Endodermal cell (in vitro differentiated cells): ENCODE data around the gene MTMR12. TPM values are rescaled to one million over a fixed set of nuclear protein-coding genes. Genes with fewer than 3 reads are reported as not detected.

Experiments
- DNase-seq: peaks from one replicate; pipeline ENCODE4 v3.0.0-alpha.2; 2017
- H3K27ac ChIP-seq: 2 replicates; pipeline ENCODE4 v1.5.1; 2013; ENCODE audit warnings: mild to moderate bottlenecking, low read depth, low read length, moderate library complexity
- H3K27me3 ChIP-seq: 2 replicates; pipeline ENCODE4 v1.6.1; 2013; ENCODE audit warnings: mild to moderate bottlenecking, low read length, moderate library complexity; ENCODE audit not compliant: insufficient read depth, control insufficient read depth, poor library complexity, severe bottlenecking
- H3K36me3 ChIP-seq: 2 replicates; pipeline ENCODE4 v1.7.0; 2013; ENCODE audit warnings: mild to moderate bottlenecking, low read length, moderate library complexity; ENCODE audit not compliant: control insufficient read depth, insufficient read depth
- H3K4me1 ChIP-seq: one replicate; pipeline ENCODE4 v1.7.0; 2013; ENCODE audit warnings: low read length; ENCODE audit not compliant: control insufficient read depth, insufficient read depth
- H3K4me3 ChIP-seq: 2 replicates; pipeline ENCODE4 v1.5.1; 2013; ENCODE audit warnings: mild to moderate bottlenecking, low read length, moderate library complexity
- H3K9ac ChIP-seq: 2 replicates; pipeline ENCODE4 v1.6.1; 2013; ENCODE audit warnings: mild to moderate bottlenecking, low read length, moderate library complexity; ENCODE audit not compliant: poor library complexity, severe bottlenecking; ENCODE audit errors: extremely low read depth
- H3K9me3 ChIP-seq: 2 replicates; pipeline ENCODE4 v1.6.1; 2013; ENCODE audit warnings: mild to moderate bottlenecking, low read length, moderate library complexity; ENCODE audit not compliant: control insufficient read depth
- H3K27ac Mint-ChIP-seq: 2 replicates; pipeline ENCODE4 v1.8.0; 2020; ENCODE audit warnings: mixed read lengths
- H3K27me3 Mint-ChIP-seq: 2 replicates; pipeline ENCODE4 v1.8.0; 2021; ENCODE audit warnings: mild to moderate bottlenecking, mixed read lengths; ENCODE audit not compliant: insufficient read depth
- H3K36me3 Mint-ChIP-seq: 2 replicates; pipeline ENCODE4 v1.8.0; 2020; ENCODE audit warnings: low read depth, mixed read lengths
- H3K4me1 Mint-ChIP-seq: 2 replicates; pipeline ENCODE4 v1.8.0; 2020; ENCODE audit warnings: mixed read lengths
- H3K4me3 Mint-ChIP-seq: 2 replicates; pipeline ENCODE4 v1.8.0; 2020; ENCODE audit warnings: mild to moderate bottlenecking, moderate library complexity, mixed read lengths
- H3K9me3 Mint-ChIP-seq: 2 replicates; pipeline ENCODE4 v1.8.0; 2020; ENCODE audit warnings: mild to moderate bottlenecking, mixed read lengths
- CTCF ChIP-seq: fragments of 200-600 bp; sonication (generic); conservative IDR thresholded peaks from 2 replicates; pipeline ENCODE4 v1.5.0; 2021; ENCODE audit warnings: antibody characterized with exemption, mild to moderate bottlenecking
- WGBS, 2 experiments: methylation state at CpG; one replicate each; pipeline versions ENCODE4 v1.1.5 to v1.1.7; 2013; ENCODE audit warnings: missing lambda C conversion rate in 2 of 2, mixed read lengths in 1 of 2; ENCODE audit not compliant: insufficient coverage in 1 of 2, insufficient read length in 1 of 2; 5-methylcytosine and 5-hydroxymethylcytosine counted together
- total RNA-seq, 2 donors: library from RNA; stranded (reverse); fragmentation: NEBNext Ultra II Directional in 1 of 2; extraction: Animal tissue kit (Norgen Biotek cat#: 25700) in 1 of 2; gene quantifications; 2 replicates in 1 of 2; 3 replicates in 1 of 2; pipeline ENCODE4 v1.2.1, GENCODE V29; 2021

The MTMR12 gene
- total RNA-seq, 2 donors from 2014 or later, result 32.7 to 33.3 TPM

- Histone ChIP-seq H3K9me3 (peaks cover 9% of the 10 kb centered on the region), H3K4me1 (no peaks in the 10 kb centered on the region), H3K4me3 (no peak overlapping the region), H3K27me3 (no peaks in the 10 kb centered on the region), H3K36me3 (no peaks in the 10 kb centered on the region), H3K27ac (no peak overlapping the region), H3K9ac (no peak overlapping the region)
- H3K27me3 Mint-ChIP-seq, result no peaks in the 10 kb centered on the region
- H3K27ac Mint-ChIP-seq, result no peak overlapping the region
- 96% methylated on average over 2 of the region's 4 CpGs; no CpG with 5 or more reads in 1 of the 2 experiments for WGBS, 2 experiments
- peaks cover 5% of the 10 kb centered on the region for H3K4me1 Mint-ChIP-seq
- DNase-seq, result no peak
- no peak overlapping the region for H3K4me3 Mint-ChIP-seq
- H3K36me3 Mint-ChIP-seq, result peaks cover 3% of the 10 kb centered on the region
- H3K9me3 Mint-ChIP-seq, result peaks cover 9% of the 10 kb centered on the region
- no peak for TF ChIP-seq CTCF
Measured at GRCh38 chr5:32325616-32326015, 12.9 kb upstream of the MTMR12 start.

- H3K27ac Mint-ChIP-seq, result no peak overlapping the region
- H3K4me3 Mint-ChIP-seq, result no peak overlapping the region
- Histone ChIP-seq H3K4me1 (no peaks in the 10 kb centered on the region), H3K4me3 (no peak overlapping the region), H3K27me3 (no peaks in the 10 kb centered on the region), H3K36me3 (no peaks in the 10 kb centered on the region), H3K9ac (no peak overlapping the region), H3K9me3 (peaks cover 9% of the 10 kb centered on the region), H3K27ac (no peak overlapping the region)
- H3K4me1 Mint-ChIP-seq, result peaks cover 5% of the 10 kb centered on the region
- H3K9me3 Mint-ChIP-seq, result peaks cover 9% of the 10 kb centered on the region
- peaks cover 3% of the 10 kb centered on the region for H3K36me3 Mint-ChIP-seq
- 93 to 94% methylated on average over 3 of the region's 3 CpGs for WGBS, 2 experiments
- no peaks in the 10 kb centered on the region for H3K27me3 Mint-ChIP-seq
- no peak for DNase-seq
- TF ChIP-seq CTCF, result no peak
Measured at GRCh38 chr5:32325062-32325461, 12.3 kb upstream of the MTMR12 start.

GRCh38 chr5:32323741-32324140, 11.0 kb upstream of the MTMR12 start:
- 75 to 82% methylated on average over 4 to 8 of the region's 8 CpGs for WGBS, 2 experiments
- Histone ChIP-seq H3K4me3 (no peak overlapping the region), H3K27ac (no peak overlapping the region), H3K9me3 (peaks cover 9% of the 10 kb centered on the region), H3K4me1 (no peaks in the 10 kb centered on the region), H3K27me3 (no peaks in the 10 kb centered on the region), H3K36me3 (no peaks in the 10 kb centered on the region), H3K9ac (no peak overlapping the region)
- Mint-ChIP-seq H3K27ac (no peak overlapping the region), H3K4me1 (peaks cover 5% of the 10 kb centered on the region), H3K36me3 (peaks cover 3% of the 10 kb centered on the region), H3K9me3 (peaks cover 9% of the 10 kb centered on the region), H3K27me3 (no peaks in the 10 kb centered on the region), H3K4me3 (no peak overlapping the region)
- TF ChIP-seq CTCF, result peak; percentile 45
- DNase-seq, result peak; percentile 62
